Skeletal muscle satellite cell (primary cell): ENCODE measurements around the gene APBA3. TPM values are rescaled to one million over a fixed set of nuclear protein-coding genes. Genes with fewer than 3 reads are reported as not detected.

Experiments
- H3K27me3 ChIP-seq: 2 replicates; pipeline ENCODE4 v1.7.0; 2013; ENCODE audit warnings: low read length; ENCODE audit not compliant: control insufficient read depth, insufficient read depth
- H3K36me3 ChIP-seq: 2 replicates; pipeline ENCODE4 v1.7.0; 2013; ENCODE audit warnings: mild to moderate bottlenecking, control low read depth, low read length; ENCODE audit not compliant: insufficient read depth
- H3K4me1 ChIP-seq: 2 replicates; pipeline ENCODE4 v1.7.0; 2013; ENCODE audit warnings: low read length; ENCODE audit not compliant: control insufficient read depth, insufficient read depth
- H3K4me2 ChIP-seq: 2 replicates; pipeline ENCODE4 v1.7.0; 2013; ENCODE audit warnings: mild to moderate bottlenecking, low read length
- H3K4me3 ChIP-seq: 2 replicates; pipeline ENCODE4 v1.7.0; 2013; ENCODE audit warnings: low read length
- H3K9ac ChIP-seq: 2 replicates; pipeline ENCODE4 v1.7.0; 2013; ENCODE audit warnings: mild to moderate bottlenecking, low read depth, low read length, moderate library complexity
- H3K9me3 ChIP-seq: replicated peaks from 2 replicates; pipeline ENCODE4 v1.7.0; 2013; ENCODE audit warnings: mild to moderate bottlenecking, control low read depth, low read length
- small RNA-seq: library from RNA; depleted of rRNA; stranded (forward); fragments of <200 nt; gene quantifications from one replicate; pipeline ENCODE3, GENCODE V24; 2012

APBA3 gene

GRCh38 chr19:3720349-3720917 lies 41.1 kb downstream of the APBA3 start:
- no peak overlapping the region for H3K4me2 ChIP-seq
- H3K4me3 ChIP-seq: no peak overlapping the region
- no peaks in the 10 kb centered on the region for H3K36me3 ChIP-seq
- no peak overlapping the region for H3K9ac ChIP-seq
- H3K9me3 ChIP-seq: no peaks in the 10 kb centered on the region
- H3K4me1 ChIP-seq: no peaks in the 10 kb centered on the region
- peaks cover 36% of the 10 kb centered on the region for H3K27me3 ChIP-seq

GRCh38 chr19:3719868-3720267 lies 41.6 kb downstream of the APBA3 start:
- Histone ChIP-seq H3K4me1 (no peaks in the 10 kb centered on the region), H3K9ac (no peak overlapping the region), H3K4me2 (no peak overlapping the region), H3K4me3 (no peak overlapping the region), H3K27me3 (peaks cover 33% of the 10 kb centered on the region), H3K9me3 (no peaks in the 10 kb centered on the region), H3K36me3 (no peaks in the 10 kb centered on the region)

GRCh38 chr19:3716147-3716668 lies 45.3 kb downstream of the APBA3 start:
- Histone ChIP-seq H3K9ac (no peak overlapping the region), H3K27me3 (peaks cover 31% of the 10 kb centered on the region), H3K4me3 (no peak overlapping the region), H3K4me2 (no peak overlapping the region), H3K4me1 (no peaks in the 10 kb centered on the region), H3K9me3 (no peaks in the 10 kb centered on the region), H3K36me3 (no peaks in the 10 kb centered on the region)

- no peaks in the 10 kb centered on the region for H3K36me3 ChIP-seq
- no peaks in the 10 kb centered on the region for H3K9me3 ChIP-seq
- H3K9ac ChIP-seq: no peak overlapping the region
- peaks cover 40% of the 10 kb centered on the region for H3K27me3 ChIP-seq
- H3K4me2 ChIP-seq: no peak overlapping the region
- H3K4me1 ChIP-seq: peaks cover 9% of the 10 kb centered on the region
- H3K4me3 ChIP-seq: no peak overlapping the region
Measured at GRCh38 chr19:3712663-3713611, 48.6 kb downstream of the APBA3 start.

- Histone ChIP-seq H3K36me3 (no peaks in the 10 kb centered on the region), H3K9me3 (no peaks in the 10 kb centered on the region), H3K27me3 (peaks cover 43% of the 10 kb centered on the region), H3K4me3 (no peak overlapping the region), H3K9ac (no peak overlapping the region), H3K4me2 (no peak overlapping the region), H3K4me1 (peaks cover 9% of the 10 kb centered on the region)
Measured at GRCh38 chr19:3710265-3710812, 51.2 kb downstream of the APBA3 start.

GRCh38 chr19:3708207-3708931 lies 53.1 kb downstream of the APBA3 start, which contains the start of gene TJP3:
Gene TJP3, plus strand, starts transcription at chr19:3708384. Its CDS starts 20,049 bp downstream, at chr19:3728433.
- Histone ChIP-seq H3K4me2 (no peak within 1 kb of the TSS), H3K4me3 (no peak within 1 kb of the TSS), H3K9me3 (no peaks in the 10 kb centered on the region), H3K4me1 (peaks cover 9% of the 10 kb centered on the region), H3K9ac (no peak within 1 kb of the TSS), H3K27me3 (peaks cover 39% of the 10 kb centered on the region), H3K36me3 (no peaks in the 10 kb centered on the region)

- Histone ChIP-seq H3K4me1 (peaks cover 9% of the 10 kb centered on the region), H3K9me3 (no peaks in the 10 kb centered on the region), H3K36me3 (no peaks in the 10 kb centered on the region), H3K9ac (no peak overlapping the region), H3K27me3 (peaks cover 34% of the 10 kb centered on the region), H3K4me2 (no peak overlapping the region), H3K4me3 (no peak overlapping the region)
Measured at GRCh38 chr19:3707868-3708206, 53.7 kb downstream of the APBA3 start.

GRCh38 chr19:3701200-3701599 lies 60.3 kb downstream of the APBA3 start:
- Histone ChIP-seq H3K9me3 (no peaks in the 10 kb centered on the region), H3K4me1 (peaks cover 7% of the 10 kb centered on the region), H3K4me2 (no peak overlapping the region), H3K27me3 (no peaks in the 10 kb centered on the region), H3K9ac (no peak overlapping the region), H3K4me3 (no peak overlapping the region), H3K36me3 (no peaks in the 10 kb centered on the region)

Small RNA genes lying within 50 kb of the gene (small RNA-seq; reads per million reads assigned to genes)
- gene AC005777.1: not detected
